Brain microvascular endothelial cell (primary cell): ENCODE results near the gene RSPRY1.

Experiments
- DNase-seq: peaks from one replicate; pipeline ENCODE4 v3.0.0-alpha.2; 2020
- H3K27ac ChIP-seq: fragments of 250-450 bp; sonication (Bioruptor Pico); 2 replicates; pipeline ENCODE4 v1.5.1; 2020; ENCODE audit warnings: mild to moderate bottlenecking, moderate library complexity
- H3K27me3 ChIP-seq: fragments of 250-450 bp; sonication (Bioruptor Pico); replicated peaks from 2 replicates; pipeline ENCODE4 v1.5.1; 2020; ENCODE audit warnings: mild to moderate bottlenecking
- H3K36me3 ChIP-seq: fragments of 250-450 bp; sonication (Bioruptor Pico); replicated peaks from 2 replicates; pipeline ENCODE4 v1.5.1; 2020; ENCODE audit warnings: mild to moderate bottlenecking
- H3K4me3 ChIP-seq: 2 replicates; pipeline ENCODE4 v1.5.1; 2011; ENCODE audit warnings: low read depth, mild to moderate bottlenecking, control low read depth, low read length, moderate library complexity
- CTCF ChIP-seq: IDR thresholded peaks from 2 replicates; pipeline ENCODE4 v1.5.1; 2011; ENCODE audit warnings: low read depth, mild to moderate bottlenecking, moderate library complexity, low read length, control low read depth, inconsistent platforms; ENCODE audit errors: missing control alignments
- in situ Hi-C: cut with HindIII; loops from 2 replicates; pipeline ENCODE4 v1.10.0; 2017; ENCODE audit warnings: low sequenced_read_pairs, low pct_ligation_motif_present

The RSPRY1 gene

DNA sequence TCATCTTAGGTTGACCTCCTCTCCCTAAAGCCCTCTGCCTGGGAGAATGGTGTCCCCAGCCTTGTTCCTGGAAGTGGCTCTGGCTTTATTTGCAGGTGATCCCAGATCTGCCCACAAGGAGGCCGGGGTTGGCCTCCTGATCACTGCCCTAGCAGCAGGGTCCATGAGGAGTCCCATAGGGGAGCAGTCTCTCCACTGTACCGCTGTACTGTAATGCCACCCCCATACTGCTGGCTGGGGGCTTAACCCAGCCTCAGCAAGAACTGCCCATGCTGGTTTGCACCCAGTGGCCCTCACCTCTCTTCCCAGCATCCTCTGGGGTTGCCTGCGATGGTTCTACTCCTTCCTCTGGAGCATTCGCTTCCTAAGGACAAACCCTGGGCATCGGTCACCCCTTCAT is 39.4 kb upstream of the RSPRY1 start:
- in situ Hi-C loops = no loop called here
- Histone ChIP-seq H3K27ac (no peak overlapping the region), H3K36me3 (peaks cover 2% of the 10 kb centered on the region), H3K27me3 (no peaks in the 10 kb centered on the region), H3K4me3 (no peak overlapping the region)
- no peak for DNase-seq
- peak; percentile 54 for TF ChIP-seq CTCF

DNA sequence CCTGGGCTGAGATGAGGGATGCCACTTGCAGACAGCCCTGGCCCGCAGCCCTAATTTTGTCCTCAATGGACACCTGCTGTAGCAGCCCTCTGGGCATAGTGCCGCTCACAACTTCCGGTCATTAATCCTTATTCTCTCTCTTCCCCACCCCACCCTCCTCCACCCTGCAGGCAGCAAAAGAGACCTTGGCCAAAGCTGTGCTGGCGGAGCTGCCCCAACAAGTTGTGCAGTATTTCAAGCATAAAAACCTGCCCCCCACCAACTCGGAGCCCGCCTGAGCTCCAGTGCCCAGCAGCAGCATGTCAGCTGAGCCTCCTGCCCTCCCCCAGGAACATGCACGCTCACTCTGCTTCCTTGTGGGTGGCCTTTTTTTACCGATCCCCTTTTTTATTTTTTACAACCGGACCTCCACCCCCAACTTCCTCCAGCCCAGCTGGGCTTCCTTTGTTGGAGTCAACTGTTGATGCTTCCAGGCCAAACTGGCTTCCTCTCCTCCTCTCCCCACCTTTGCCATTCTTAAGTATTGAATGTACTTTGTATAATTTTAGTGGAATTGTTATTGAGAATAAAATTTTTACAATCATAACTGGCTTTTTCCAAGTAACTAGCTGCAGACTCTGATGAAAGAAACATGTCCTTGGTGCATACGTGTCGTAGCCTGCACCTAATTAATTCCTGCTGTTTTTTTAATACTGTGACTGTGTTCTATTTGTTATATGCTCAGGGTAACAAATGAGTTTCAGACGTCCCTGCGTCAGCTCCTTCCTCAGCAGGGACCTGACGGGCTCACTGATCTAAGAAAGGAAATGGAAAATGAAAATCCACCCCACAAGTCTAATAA is 38.5 kb upstream of the RSPRY1 start:
- in situ Hi-C loops = no loop called here
- H3K4me3 ChIP-seq = no peak overlapping the region
- H3K36me3 ChIP-seq = peaks cover 7% of the 10 kb centered on the region
- TF ChIP-seq CTCF = no peak
- no peak overlapping the region for H3K27ac ChIP-seq
- DNase-seq = no peak
- no peaks in the 10 kb centered on the region for H3K27me3 ChIP-seq

GRCh38 chr16:57148481-57148880 is 37.6 kb upstream of the RSPRY1 start:
- Histone ChIP-seq H3K27ac (no peak overlapping the region), H3K27me3 (no peaks in the 10 kb centered on the region), H3K4me3 (no peak overlapping the region), H3K36me3 (peaks cover 14% of the 10 kb centered on the region)
- in situ Hi-C loops = no loop called here
- DNase-seq = no peak
- no peak for TF ChIP-seq CTCF

- DNase-seq = no peak
- in situ Hi-C loops = no loop called here
- no peak overlapping the region for H3K27ac ChIP-seq
- no peak overlapping the region for H3K4me3 ChIP-seq
- no peaks in the 10 kb centered on the region for H3K27me3 ChIP-seq
- H3K36me3 ChIP-seq = peaks cover 20% of the 10 kb centered on the region
- TF ChIP-seq CTCF = no peak
These were observed 36.7 kb upstream of the RSPRY1 start for GRCh38 chr16:57149391-57149790.

GRCh38 chr16:57150682-57151330 is 35.3 kb upstream of the RSPRY1 start:
- DNase-seq = peak; percentile 12
- Histone ChIP-seq H3K36me3 (peaks cover 22% of the 10 kb centered on the region), H3K27ac (no peak overlapping the region), H3K27me3 (no peaks in the 10 kb centered on the region), H3K4me3 (no peak overlapping the region)
- no peak for TF ChIP-seq CTCF
- in situ Hi-C loops = no loop called here

- no peak for TF ChIP-seq CTCF
- H3K27ac ChIP-seq = no peak overlapping the region
- H3K27me3 ChIP-seq = no peaks in the 10 kb centered on the region
- no peak for DNase-seq
- in situ Hi-C loops = no loop called here
- H3K36me3 ChIP-seq = peaks cover 22% of the 10 kb centered on the region
- no peak overlapping the region for H3K4me3 ChIP-seq
These were observed 34.8 kb upstream of the RSPRY1 start for GRCh38 chr16:57151369-57151768.
